H9 (cell line): ENCODE measurements around the gene ATP5MC2. TPM values are rescaled to one million over a fixed set of nuclear protein-coding genes. Genes with fewer than 3 reads are reported as not detected.

Experiments used
- DNase-seq: peaks from one replicate; pipeline ENCODE4 v3.0.0-alpha.2; 2017
- H2AFZ ChIP-seq: one replicate; pipeline ENCODE4 v1.6.1; 2013; ENCODE audit warnings: mild to moderate bottlenecking, low read length, control low read depth, moderate library complexity
- H2AK5ac ChIP-seq: 2 replicates; pipeline ENCODE4 v1.6.1; 2013; ENCODE audit warnings: low read length, control low read depth, mixed read lengths; ENCODE audit not compliant: insufficient read length
- H2BK120ac ChIP-seq: one replicate; pipeline ENCODE4 v1.6.1; 2013; ENCODE audit warnings: low read depth, mild to moderate bottlenecking, low read length, control low read depth, inconsistent platforms; ENCODE audit not compliant: poor library complexity, severe bottlenecking
- H2BK12ac ChIP-seq: 2 replicates; pipeline ENCODE4 v1.6.1; 2013; ENCODE audit warnings: low read length, control low read depth, mixed read lengths, low read depth; ENCODE audit not compliant: insufficient read length
- H2BK15ac ChIP-seq: 2 replicates; pipeline ENCODE4 v1.6.1; 2013; ENCODE audit warnings: low read depth, low read length, control low read depth
- H2BK20ac ChIP-seq: one replicate; pipeline ENCODE4 v1.6.1; 2013; ENCODE audit warnings: low read depth, mild to moderate bottlenecking, low read length, control low read depth, inconsistent platforms; ENCODE audit not compliant: poor library complexity, severe bottlenecking
- H2BK5ac ChIP-seq: 2 replicates; pipeline ENCODE4 v1.6.1; 2013; ENCODE audit warnings: low read length, control low read depth, mixed read lengths; ENCODE audit not compliant: insufficient read length
- H3K14ac ChIP-seq: 2 replicates; pipeline ENCODE4 v1.6.1; 2013; ENCODE audit warnings: low read length, control low read depth; ENCODE audit not compliant: insufficient read depth
- H3K18ac ChIP-seq: 2 replicates; pipeline ENCODE4 v1.6.1; 2013; ENCODE audit warnings: low read depth, mild to moderate bottlenecking, mixed read lengths, low read length, control low read depth; ENCODE audit not compliant: insufficient read length
- H3K23ac ChIP-seq: 2 replicates; pipeline ENCODE4 v1.6.1; 2013; ENCODE audit warnings: low read length, control low read depth, mixed read lengths, low read depth; ENCODE audit not compliant: insufficient read length
- H3K23me2 ChIP-seq: 2 replicates; pipeline ENCODE4 v1.6.1; 2013; ENCODE audit warnings: low read depth, mild to moderate bottlenecking, mixed read lengths, low read length, control low read depth; ENCODE audit not compliant: insufficient read length, poor library complexity, severe bottlenecking
- H3K27ac ChIP-seq: 2 replicates; pipeline ENCODE4 v1.5.1; 2013; ENCODE audit warnings: low read length, control low read depth, mixed read lengths, low read depth; ENCODE audit not compliant: insufficient read length
- H3K27me3 ChIP-seq: 2 replicates; pipeline ENCODE4 v1.6.1; 2013; ENCODE audit warnings: low read length, control low read depth, inconsistent platforms; ENCODE audit not compliant: insufficient read depth
- H3K4ac ChIP-seq: 2 replicates; pipeline ENCODE4 v1.6.1; 2013; ENCODE audit warnings: low read depth, mild to moderate bottlenecking, control low read depth, inconsistent platforms, low read length, moderate library complexity
- H3K4me1 ChIP-seq: 2 replicates; pipeline ENCODE4 v1.6.1; 2013; ENCODE audit warnings: low read length, control low read depth, inconsistent platforms; ENCODE audit not compliant: insufficient read depth
- H3K4me2 ChIP-seq: 2 replicates; pipeline ENCODE4 v1.6.1; 2013; ENCODE audit warnings: low read length, control low read depth, mixed read lengths; ENCODE audit not compliant: insufficient read length, insufficient read depth
- H3K56ac ChIP-seq: 2 replicates; pipeline ENCODE4 v1.6.1; 2013; ENCODE audit warnings: low read depth, mild to moderate bottlenecking, mixed read lengths, low read length, control low read depth; ENCODE audit not compliant: insufficient read length
- H3K79me1 ChIP-seq: 2 replicates; pipeline ENCODE4 v1.6.1; 2013; ENCODE audit warnings: low read depth, mild to moderate bottlenecking, moderate library complexity, low read length, control low read depth, inconsistent platforms; ENCODE audit not compliant: insufficient read depth, poor library complexity, severe bottlenecking
- H3K79me2 ChIP-seq: 2 replicates; pipeline ENCODE4 v1.6.1; 2013; ENCODE audit warnings: low read length, control low read depth, inconsistent platforms; ENCODE audit not compliant: insufficient read depth
- H3K9ac ChIP-seq: 2 replicates; pipeline ENCODE4 v1.6.1; 2013; ENCODE audit warnings: low read length, control low read depth, mixed read lengths; ENCODE audit not compliant: insufficient read length; ENCODE audit errors: extremely low read depth
- H3K9me3 ChIP-seq: one replicate; pipeline ENCODE4 v1.6.1; 2013; ENCODE audit warnings: low read depth, low read length, inconsistent platforms; ENCODE audit not compliant: control insufficient read depth
- H3T11ph ChIP-seq: one replicate; pipeline ENCODE4 v1.6.1; 2013; ENCODE audit warnings: mild to moderate bottlenecking, low read length, control low read depth, inconsistent platforms
- H4K20me1 ChIP-seq: one replicate; pipeline ENCODE4 v1.6.1; 2013; ENCODE audit not compliant: control insufficient read depth, insufficient read length, insufficient read depth
- H4K5ac ChIP-seq: 2 replicates; pipeline ENCODE4 v1.6.1; 2013; ENCODE audit warnings: low read depth, mild to moderate bottlenecking, mixed read lengths, low read length, control low read depth; ENCODE audit not compliant: insufficient read length
- H4K8ac ChIP-seq: replicated peaks from 2 replicates; pipeline ENCODE4 v1.6.1; 2013; ENCODE audit warnings: low read length, control low read depth, mixed read lengths, low read depth; ENCODE audit not compliant: insufficient read length
- H4K91ac ChIP-seq: 2 replicates; pipeline ENCODE4 v1.6.1; 2013; ENCODE audit warnings: low read depth, mild to moderate bottlenecking, moderate library complexity, mixed read lengths, low read length, control low read depth; ENCODE audit not compliant: insufficient read length
- H3K27ac Mint-ChIP-seq, 3 experiments: 2 replicates in 2 of 3; 3 replicates in 1 of 3; pipeline ENCODE4 v1.8.0; 2020 to 2021; ENCODE audit warnings: mixed read lengths in 3 of 3, mild to moderate bottlenecking in 1 of 3, moderate library complexity in 1 of 3
- H3K27me3 Mint-ChIP-seq: 2 replicates; pipeline ENCODE4 v1.8.0; 2021; ENCODE audit warnings: low read depth, mild to moderate bottlenecking, moderate library complexity, mixed read lengths
- H3K36me3 Mint-ChIP-seq, 3 experiments: 2 replicates in 2 of 3; 3 replicates in 1 of 3; pipeline ENCODE4 v1.8.0; 2020 to 2021; ENCODE audit warnings: low read depth in 3 of 3, mixed read lengths in 3 of 3; ENCODE audit not compliant: insufficient read depth in 1 of 3
- H3K4me1 Mint-ChIP-seq, 2 experiments: 2 replicates each; pipeline ENCODE4 v1.8.0; 2020; ENCODE audit warnings: mixed read lengths in 2 of 2
- H3K4me3 Mint-ChIP-seq, 2 experiments: 2 replicates in 1 of 2; 3 replicates in 1 of 2; pipeline ENCODE4 v1.8.0; 2020 to 2021; ENCODE audit warnings: mild to moderate bottlenecking in 2 of 2, mixed read lengths in 2 of 2, moderate library complexity in 1 of 2
- H3K9me3 Mint-ChIP-seq, 2 experiments: 2 replicates in 1 of 2; 3 replicates in 1 of 2; pipeline ENCODE4 v1.8.0; 2020; ENCODE audit warnings: mild to moderate bottlenecking in 2 of 2, mixed read lengths in 2 of 2, moderate library complexity in 1 of 2
- WGBS: extraction: QIAGEN DNeasy Blood & Tissue Kit; methylation state at CpG from one replicate; pipeline ENCODE4 v1.1.7; 2013; ENCODE audit warnings: missing lambda C conversion rate, low lambda C conversion rate, mixed read lengths; ENCODE audit not compliant: insufficient read length; ENCODE audit errors: extremely low coverage; 5-methylcytosine and 5-hydroxymethylcytosine counted together
- total RNA-seq: library from RNA; stranded (reverse); gene quantifications from 2 replicates; pipeline ENCODE4 v1.2.1, GENCODE V29; 2021
- TF ChIP-seq, protein P1 (sequence below): fragments of 200-600 bp; sonication (generic); conservative IDR thresholded peaks from 3 replicates; pipeline ENCODE4 v1.8.0; 2021; ENCODE audit warnings: antibody characterized with exemption, mild to moderate bottlenecking

ATP5MC2 gene
- total RNA-seq, 1 experiment from 2014 or later: 379 TPM

GRCh38 chr12:53645165-53645564 lies 30.7 kb downstream of the ATP5MC2 start:
- H3K9me3 ChIP-seq: no peaks in the 10 kb centered on the region
- H3K4me3 Mint-ChIP-seq: no peak overlapping the region
- no peak overlapping the region for H2BK120ac ChIP-seq
- no peaks in the 10 kb centered on the region for H3K23me2 ChIP-seq
- no peak overlapping the region for H2AK5ac ChIP-seq
- H3K4ac ChIP-seq: no peak overlapping the region
- no peak overlapping the region; a peak in 1 of 7 replicates for H3K27ac Mint-ChIP-seq
- DNase-seq: no peak
- H3K27me3 ChIP-seq: no peaks in the 10 kb centered on the region
- H3K79me2 ChIP-seq: no peaks in the 10 kb centered on the region
- H3K9ac ChIP-seq: no peak overlapping the region
- no peak overlapping the region for H3T11ph ChIP-seq
- no peak overlapping the region for H3K4me2 ChIP-seq
- H3K27ac ChIP-seq: no peak overlapping the region
- no peak overlapping the region for H3K56ac ChIP-seq
- H3K18ac ChIP-seq: no peak overlapping the region
- no peak overlapping the region for H2BK5ac ChIP-seq
- no peak overlapping the region for H2BK20ac ChIP-seq
- H4K5ac ChIP-seq: no peak overlapping the region
- H3K36me3 Mint-ChIP-seq: no peaks in the 10 kb centered on the region
- no peak overlapping the region for H3K23ac ChIP-seq
- H3K9me3 Mint-ChIP-seq: peaks cover 0 to 2% of the 10 kb centered on the region in 2 experiments; a peak in 1 of 5 replicates
- no peaks in the 10 kb centered on the region for H3K27me3 Mint-ChIP-seq
- H2AFZ ChIP-seq: no peak overlapping the region
- no peaks in the 10 kb centered on the region for H3K4me1 ChIP-seq
- no peak overlapping the region for H4K8ac ChIP-seq
- WGBS: no CpG with 5 or more reads among the region's 3 CpGs
- no peaks in the 10 kb centered on the region for H3K4me1 Mint-ChIP-seq
- no peaks in the 10 kb centered on the region for H4K20me1 ChIP-seq
- H2BK12ac ChIP-seq: no peak overlapping the region
- no peaks in the 10 kb centered on the region for H3K79me1 ChIP-seq
- no peak overlapping the region for H3K14ac ChIP-seq
- TF ChIP-seq, protein P1, sequence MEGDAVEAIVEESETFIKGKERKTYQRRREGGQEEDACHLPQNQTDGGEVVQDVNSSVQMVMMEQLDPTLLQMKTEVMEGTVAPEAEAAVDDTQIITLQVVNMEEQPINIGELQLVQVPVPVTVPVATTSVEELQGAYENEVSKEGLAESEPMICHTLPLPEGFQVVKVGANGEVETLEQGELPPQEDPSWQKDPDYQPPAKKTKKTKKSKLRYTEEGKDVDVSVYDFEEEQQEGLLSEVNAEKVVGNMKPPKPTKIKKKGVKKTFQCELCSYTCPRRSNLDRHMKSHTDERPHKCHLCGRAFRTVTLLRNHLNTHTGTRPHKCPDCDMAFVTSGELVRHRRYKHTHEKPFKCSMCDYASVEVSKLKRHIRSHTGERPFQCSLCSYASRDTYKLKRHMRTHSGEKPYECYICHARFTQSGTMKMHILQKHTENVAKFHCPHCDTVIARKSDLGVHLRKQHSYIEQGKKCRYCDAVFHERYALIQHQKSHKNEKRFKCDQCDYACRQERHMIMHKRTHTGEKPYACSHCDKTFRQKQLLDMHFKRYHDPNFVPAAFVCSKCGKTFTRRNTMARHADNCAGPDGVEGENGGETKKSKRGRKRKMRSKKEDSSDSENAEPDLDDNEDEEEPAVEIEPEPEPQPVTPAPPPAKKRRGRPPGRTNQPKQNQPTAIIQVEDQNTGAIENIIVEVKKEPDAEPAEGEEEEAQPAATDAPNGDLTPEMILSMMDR: no peak
- no peak overlapping the region for H2BK15ac ChIP-seq
- H4K91ac ChIP-seq: no peak overlapping the region
